Lower leg skin (tissue), 3 donors: ENCODE data around the gene MSH6.

Source experiments
- CTCF ChIP-seq, 3 donors: fragments of 450-650 bp; IDR thresholded peaks; one replicate each; pipeline ENCODE4 v1.5.1; 2016; ENCODE audit warnings: antibody characterized with exemption in 3 of 3, mild to moderate bottlenecking in 3 of 3, moderate library complexity in 2 of 3
- POLR2A ChIP-seq, 2 donors: fragments of 450-650 bp; IDR thresholded peaks; one replicate each; pipeline ENCODE4 v1.6.1; 2016 to 2017; ENCODE audit warnings: antibody characterized with exemption in 2 of 2, mild to moderate bottlenecking in 1 of 2, moderate library complexity in 1 of 2

DNA sequence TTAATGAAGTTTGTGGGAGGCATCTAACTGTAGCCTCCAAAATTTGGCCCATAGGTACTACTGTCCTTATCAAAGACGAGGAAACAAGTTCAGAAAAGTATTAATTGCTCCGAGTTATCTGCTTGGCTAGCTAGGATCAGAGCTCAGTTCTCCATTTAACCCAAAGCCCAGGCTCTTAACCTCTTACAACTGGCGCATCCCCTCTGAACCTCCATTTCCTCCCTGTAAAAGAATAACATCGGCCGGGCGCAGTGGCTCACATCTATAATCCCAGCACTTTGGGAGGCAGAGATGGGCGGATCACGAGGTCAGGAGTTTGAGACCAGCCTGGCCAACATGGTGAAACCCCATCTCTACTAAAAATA is 3.5 kb upstream of the MSH6 start:
- TF ChIP-seq CTCF (IDR thresholded peaks at IDR 0.05) (no peak), POLR2A (IDR thresholded peaks at IDR 0.05) (no peak)
